Measurements from ENCODE around the gene KCNN3.

DNA sequence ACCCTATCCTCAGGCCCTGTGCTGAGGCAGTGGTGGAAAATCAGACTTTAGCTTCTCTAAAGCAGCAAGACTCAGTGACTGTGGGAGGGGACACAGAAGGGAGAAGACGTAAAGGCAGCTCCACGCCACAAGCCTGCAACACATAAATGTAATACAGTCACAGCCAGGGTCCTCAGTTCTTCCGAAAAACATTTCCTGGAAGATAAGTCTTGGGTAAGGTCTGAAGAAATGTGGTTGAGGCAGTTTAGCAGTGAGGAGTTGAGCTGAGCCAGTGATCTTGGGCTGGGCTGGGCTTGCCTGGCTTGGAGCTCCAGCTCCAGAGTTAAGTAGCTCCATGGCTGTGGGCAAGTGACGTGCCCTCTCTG is 134.3 kb downstream of the KCNN3 start:
- TF ChIP-seq EZH2phosphoT487 (IDR thresholded peaks at IDR 0.05) = no peak
- TF ChIP-seq, protein P1, sequence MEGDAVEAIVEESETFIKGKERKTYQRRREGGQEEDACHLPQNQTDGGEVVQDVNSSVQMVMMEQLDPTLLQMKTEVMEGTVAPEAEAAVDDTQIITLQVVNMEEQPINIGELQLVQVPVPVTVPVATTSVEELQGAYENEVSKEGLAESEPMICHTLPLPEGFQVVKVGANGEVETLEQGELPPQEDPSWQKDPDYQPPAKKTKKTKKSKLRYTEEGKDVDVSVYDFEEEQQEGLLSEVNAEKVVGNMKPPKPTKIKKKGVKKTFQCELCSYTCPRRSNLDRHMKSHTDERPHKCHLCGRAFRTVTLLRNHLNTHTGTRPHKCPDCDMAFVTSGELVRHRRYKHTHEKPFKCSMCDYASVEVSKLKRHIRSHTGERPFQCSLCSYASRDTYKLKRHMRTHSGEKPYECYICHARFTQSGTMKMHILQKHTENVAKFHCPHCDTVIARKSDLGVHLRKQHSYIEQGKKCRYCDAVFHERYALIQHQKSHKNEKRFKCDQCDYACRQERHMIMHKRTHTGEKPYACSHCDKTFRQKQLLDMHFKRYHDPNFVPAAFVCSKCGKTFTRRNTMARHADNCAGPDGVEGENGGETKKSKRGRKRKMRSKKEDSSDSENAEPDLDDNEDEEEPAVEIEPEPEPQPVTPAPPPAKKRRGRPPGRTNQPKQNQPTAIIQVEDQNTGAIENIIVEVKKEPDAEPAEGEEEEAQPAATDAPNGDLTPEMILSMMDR (IDR thresholded peaks at IDR 0.05) = no peak
